ENCODE measurements around the gene SPRN.
"Not testable (repeated sequence)": the region's sequence is repeated elsewhere in the genome, so short reads cannot be mapped to it uniquely, and the experiment has no call there.

GRCh38 chr10:133414401-133414800, 10.0 kb downstream of the SPRN start:
- not testable (repeated sequence) for TF ChIP-seq CTCF, POLR2A (IDR thresholded peaks at IDR 0.05)

Data from right lobe of liver (tissue), 4 donors.